KMS-11 (cell line): ENCODE results near the gene TENM4.

Experiments
- H2AFZ ChIP-seq: fragments of 200-600 bp; sonication (generic); 2 replicates; pipeline ENCODE4 v1.6.1; 2016; ENCODE audit warnings: antibody characterized with exemption, mixed run types, low read depth
- H3K27ac ChIP-seq: fragments of 200-600 bp; sonication (generic); 2 replicates; pipeline ENCODE4 v1.6.1; 2016; ENCODE audit warnings: mild to moderate bottlenecking, mixed run types
- H3K27me3 ChIP-seq: fragments of 200-600 bp; sonication (generic); 2 replicates; pipeline ENCODE4 v1.6.1; 2017; ENCODE audit warnings: mild to moderate bottlenecking, low read depth, mixed run types, moderate library complexity; ENCODE audit not compliant: insufficient read depth
- H3K36me3 ChIP-seq: fragments of 200-600 bp; sonication (generic); 2 replicates; pipeline ENCODE4 v1.6.1; 2017; ENCODE audit warnings: mild to moderate bottlenecking, mixed run types; ENCODE audit not compliant: insufficient read depth
- H3K4me1 ChIP-seq: fragments of 200-600 bp; sonication (generic); 2 replicates; pipeline ENCODE4 v1.6.1; 2016; ENCODE audit warnings: mild to moderate bottlenecking, low read depth, mixed run types; ENCODE audit not compliant: poor library complexity, severe bottlenecking
- H3K4me2 ChIP-seq: fragments of 200-600 bp; sonication (generic); 2 replicates; pipeline ENCODE4 v1.7.0; 2016; ENCODE audit warnings: mild to moderate bottlenecking, mixed run types
- H3K4me3 ChIP-seq: fragments of 200-600 bp; sonication (generic); IDR thresholded peaks from 2 replicates; pipeline ENCODE4 v1.6.1; 2017; ENCODE audit warnings: low read depth, low read length, mixed read lengths; ENCODE audit not compliant: insufficient read depth
- H3K79me2 ChIP-seq: fragments of 200-600 bp; sonication (generic); 2 replicates; pipeline ENCODE4 v1.6.1; 2016; ENCODE audit warnings: low read depth, mixed run types; ENCODE audit not compliant: insufficient read depth
- H3K9ac ChIP-seq: fragments of 200-600 bp; sonication (generic); 2 replicates; pipeline ENCODE4 v1.6.1; 2016; ENCODE audit warnings: mild to moderate bottlenecking, mixed run types
- H4K20me1 ChIP-seq: fragments of 200-600 bp; sonication (generic); 2 replicates; pipeline ENCODE4 v1.6.1; 2016; ENCODE audit warnings: mild to moderate bottlenecking, mixed run types; ENCODE audit not compliant: insufficient read depth
- CTCF ChIP-seq: fragments of 200-600 bp; sonication (generic); conservative IDR thresholded peaks from 2 replicates; pipeline ENCODE4 v1.6.1; 2017; ENCODE audit warnings: low read depth, mild to moderate bottlenecking, antibody characterized with exemption, low read length, moderate library complexity, mixed read lengths

TENM4 gene

GRCh38 chr11:79244241-79244772 lies 196.5 kb downstream of the TENM4 start:
- no peak overlapping the region for H3K27ac ChIP-seq
- no peak overlapping the region for H3K9ac ChIP-seq
- TF ChIP-seq CTCF = no peak
- H3K4me2 ChIP-seq = no peak overlapping the region
- no peaks in the 10 kb centered on the region for H3K36me3 ChIP-seq
- no peaks in the 10 kb centered on the region for H3K4me1 ChIP-seq
- no peaks in the 10 kb centered on the region for H4K20me1 ChIP-seq
- H3K79me2 ChIP-seq = no peaks in the 10 kb centered on the region
- no peak overlapping the region for H3K4me3 ChIP-seq
- H3K27me3 ChIP-seq = no peaks in the 10 kb centered on the region
- H2AFZ ChIP-seq = no peak overlapping the region

- Histone ChIP-seq H2AFZ (no peak overlapping the region), H3K9ac (no peak overlapping the region), H4K20me1 (no peaks in the 10 kb centered on the region), H3K79me2 (no peaks in the 10 kb centered on the region), H3K4me1 (no peaks in the 10 kb centered on the region), H3K27ac (no peak overlapping the region), H3K4me2 (no peak overlapping the region), H3K27me3 (no peaks in the 10 kb centered on the region), H3K4me3 (no peak overlapping the region), H3K36me3 (no peaks in the 10 kb centered on the region)
- TF ChIP-seq CTCF = no peak
Observed at GRCh38 chr11:79243422-79244210, 197.2 kb downstream of the TENM4 start.

- no peak overlapping the region for H3K27ac ChIP-seq
- H3K4me2 ChIP-seq = no peak overlapping the region
- H3K9ac ChIP-seq = no peak overlapping the region
- no peaks in the 10 kb centered on the region for H4K20me1 ChIP-seq
- H2AFZ ChIP-seq = no peak overlapping the region
- H3K4me1 ChIP-seq = no peaks in the 10 kb centered on the region
- H3K4me3 ChIP-seq = no peak overlapping the region
- no peaks in the 10 kb centered on the region for H3K27me3 ChIP-seq
- no peaks in the 10 kb centered on the region for H3K36me3 ChIP-seq
- no peak for TF ChIP-seq CTCF
- H3K79me2 ChIP-seq = no peaks in the 10 kb centered on the region
Observed at GRCh38 chr11:79242616-79243015, 198.2 kb downstream of the TENM4 start.

GRCh38 chr11:79241852-79242241 lies 199.0 kb downstream of the TENM4 start:
- no peaks in the 10 kb centered on the region for H3K27me3 ChIP-seq
- H3K79me2 ChIP-seq = no peaks in the 10 kb centered on the region
- no peak for TF ChIP-seq CTCF
- H4K20me1 ChIP-seq = no peaks in the 10 kb centered on the region
- H3K4me3 ChIP-seq = no peak overlapping the region
- H3K4me2 ChIP-seq = no peak overlapping the region
- no peak overlapping the region for H3K27ac ChIP-seq
- no peaks in the 10 kb centered on the region for H3K4me1 ChIP-seq
- no peak overlapping the region for H3K9ac ChIP-seq
- H3K36me3 ChIP-seq = no peaks in the 10 kb centered on the region
- H2AFZ ChIP-seq = no peak overlapping the region
